COLO668 (cell line): ENCODE measurements around the gene RPL35A.
"Not testable (repeated sequence)": the region's sequence is repeated elsewhere in the genome, so short reads cannot be mapped to it uniquely, and the experiment has no call there.

ENCODE experiments used
- DNase-seq: peaks from one replicate; lab custom pipeline; 2025; ENCODE audit not compliant: unreplicated experiment; lab: John Stamatoyannopoulos, UW

The RPL35A gene

GRCh38 chr3:197951392-197951990, 1.5 kb downstream of the RPL35A start:
- DNase-seq, result no peak

- DNase-seq, result no peak
Observed at GRCh38 chr3:197952440-197952839, 2.5 kb downstream of the RPL35A start.

- no peak for DNase-seq
Observed at GRCh38 chr3:197953325-197953724, 3.3 kb downstream of the RPL35A start.

GRCh38 chr3:197953881-197954280, 3.9 kb downstream of the RPL35A start:
- no peak for DNase-seq

- no peak for DNase-seq
Observed at GRCh38 chr3:197955892-197956477, 6.0 kb downstream of the RPL35A start.

GRCh38 chr3:197956626-197956988, 6.6 kb downstream of the RPL35A start:
- no peak for DNase-seq

GRCh38 chr3:197957790-197958133, 7.8 kb downstream of the RPL35A start:
- no peak for DNase-seq

GRCh38 chr3:197958346-197958745, 8.4 kb downstream of the RPL35A start:
- DNase-seq, result no peak

GRCh38 chr3:197958848-197959247, 8.9 kb downstream of the RPL35A start:
- DNase-seq, result not testable (repeated sequence)

- DNase-seq, result no peak
Observed at GRCh38 chr3:197959500-197959890, 9.5 kb downstream of the RPL35A start.

- DNase-seq, result peak; percentile 91
Observed at GRCh38 chr3:197959891-197960693, 10.1 kb downstream of the RPL35A start, which contains the start of gene LMLN. LMLN (plus strand) TSS chr3:197960217; CDS start chr3:197960246, 29 bp downstream.

- DNase-seq, result no peak
Observed at GRCh38 chr3:197960694-197961581, 10.9 kb downstream of the RPL35A start.

- DNase-seq, result no peak
Observed at GRCh38 chr3:197961582-197961945, 11.6 kb downstream of the RPL35A start.

- DNase-seq, result no peak
Observed at GRCh38 chr3:197963019-197963637, 13.1 kb downstream of the RPL35A start.

- DNase-seq, result not testable (repeated sequence)
Observed at GRCh38 chr3:197967337-197967989, 17.5 kb downstream of the RPL35A start.

- no peak for DNase-seq
Observed at GRCh38 chr3:197970588-197970987, 20.6 kb downstream of the RPL35A start.

GRCh38 chr3:197974016-197974415, 24.0 kb downstream of the RPL35A start:
- DNase-seq, result no peak

- DNase-seq, result no peak
Observed at GRCh38 chr3:197975311-197975710, 25.3 kb downstream of the RPL35A start.

GRCh38 chr3:197983076-197983475, 33.1 kb downstream of the RPL35A start:
- no peak for DNase-seq

- no peak for DNase-seq
Observed at GRCh38 chr3:197989651-197990050, 39.7 kb downstream of the RPL35A start.
